Activated effector memory CD4-positive, alpha-beta T cell treated with Interleukin-2 at 50 U/mL for 16 hours (primary cell): ENCODE data around the gene OSBPL5.
A peak's percentile ranks its signal among the peaks of the same experiment; 100 is the strongest.

Experiments
- DNase-seq: peaks from one replicate; pipeline ENCODE4 v3.0.0-alpha.2; 2020

OSBPL5 gene

GRCh38 chr11:3049430-3050243 lies 115.5 kb downstream of the OSBPL5 start:
- peak; percentile 75 for DNase-seq

GRCh38 chr11:3047637-3048036 lies 117.5 kb downstream of the OSBPL5 start:
- DNase-seq, result no peak

DNA sequence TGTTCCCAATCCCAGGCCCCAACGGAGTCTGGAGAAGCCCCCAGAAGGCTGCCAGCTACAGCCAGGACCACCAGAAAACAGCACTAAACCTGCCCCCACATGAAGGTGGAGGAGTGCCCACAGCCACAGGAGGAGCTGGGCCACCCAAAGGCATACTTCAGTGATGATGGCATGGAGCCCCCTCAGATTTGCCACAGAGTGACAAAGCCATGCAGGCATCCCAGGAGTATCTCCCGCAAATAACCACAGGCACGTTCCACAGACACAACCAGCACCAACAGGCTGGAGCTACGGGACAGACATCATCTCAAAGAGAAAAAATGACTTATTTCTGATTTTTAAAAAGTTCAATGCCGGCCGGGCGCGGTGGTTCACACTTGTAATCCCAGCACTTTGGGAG lies 118.5 kb downstream of the OSBPL5 start:
- DNase-seq, result no peak

DNA sequence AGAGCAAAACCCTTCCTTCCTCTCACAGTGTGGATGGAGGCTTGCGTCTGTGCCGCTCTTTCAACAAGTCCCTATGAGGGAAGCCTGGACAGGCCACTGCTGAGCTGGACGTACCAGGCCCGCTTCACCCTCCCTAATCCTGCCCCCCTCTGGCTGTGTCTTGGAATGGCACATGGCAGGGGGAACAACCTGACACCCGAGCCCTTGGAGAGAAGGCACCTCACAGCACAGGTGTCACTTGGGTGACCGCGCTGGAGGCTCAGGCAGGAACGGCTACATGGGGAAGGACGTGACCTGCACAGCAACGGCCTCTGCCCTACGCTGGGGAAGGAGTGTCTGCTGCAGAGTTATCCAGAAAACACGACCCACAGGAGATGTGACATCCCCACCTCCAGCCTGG lies 118.9 kb downstream of the OSBPL5 start:
- DNase-seq, result no peak

GRCh38 chr11:3044915-3045314 lies 120.2 kb downstream of the OSBPL5 start:
- DNase-seq, result no peak

GRCh38 chr11:3044004-3044403 lies 121.1 kb downstream of the OSBPL5 start:
- DNase-seq, result no peak

DNA sequence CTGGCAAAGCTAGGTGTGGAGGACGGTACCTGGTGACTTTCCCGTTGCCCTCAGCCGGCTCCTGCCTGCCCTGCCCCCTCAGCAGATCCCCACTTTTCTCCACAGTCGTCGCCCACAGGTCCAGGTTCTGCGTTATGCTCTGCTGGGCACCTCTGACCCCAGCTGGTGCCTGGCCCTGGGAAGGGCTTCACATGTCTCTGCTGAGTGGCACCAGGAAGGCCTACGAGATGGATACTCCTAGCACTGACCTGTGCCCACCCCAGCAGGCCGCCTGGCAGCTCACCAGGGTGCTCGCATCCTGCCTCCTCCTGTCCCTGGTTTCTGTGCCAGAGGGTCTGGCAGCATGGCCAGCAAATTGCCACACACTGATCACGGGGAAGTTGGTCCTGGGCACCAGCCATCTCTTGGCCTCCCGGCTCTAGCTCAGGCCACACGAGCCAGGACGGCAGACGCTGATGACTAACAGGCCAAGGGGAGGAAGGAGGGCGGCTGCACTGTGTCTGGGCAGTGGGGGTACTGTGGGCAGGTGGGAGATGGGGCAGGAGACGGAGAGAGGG lies 121.7 kb downstream of the OSBPL5 start:
- DNase-seq, result no peak

- DNase-seq, result no peak
Observed at GRCh38 chr11:3042496-3043314, 122.4 kb downstream of the OSBPL5 start.

DNA sequence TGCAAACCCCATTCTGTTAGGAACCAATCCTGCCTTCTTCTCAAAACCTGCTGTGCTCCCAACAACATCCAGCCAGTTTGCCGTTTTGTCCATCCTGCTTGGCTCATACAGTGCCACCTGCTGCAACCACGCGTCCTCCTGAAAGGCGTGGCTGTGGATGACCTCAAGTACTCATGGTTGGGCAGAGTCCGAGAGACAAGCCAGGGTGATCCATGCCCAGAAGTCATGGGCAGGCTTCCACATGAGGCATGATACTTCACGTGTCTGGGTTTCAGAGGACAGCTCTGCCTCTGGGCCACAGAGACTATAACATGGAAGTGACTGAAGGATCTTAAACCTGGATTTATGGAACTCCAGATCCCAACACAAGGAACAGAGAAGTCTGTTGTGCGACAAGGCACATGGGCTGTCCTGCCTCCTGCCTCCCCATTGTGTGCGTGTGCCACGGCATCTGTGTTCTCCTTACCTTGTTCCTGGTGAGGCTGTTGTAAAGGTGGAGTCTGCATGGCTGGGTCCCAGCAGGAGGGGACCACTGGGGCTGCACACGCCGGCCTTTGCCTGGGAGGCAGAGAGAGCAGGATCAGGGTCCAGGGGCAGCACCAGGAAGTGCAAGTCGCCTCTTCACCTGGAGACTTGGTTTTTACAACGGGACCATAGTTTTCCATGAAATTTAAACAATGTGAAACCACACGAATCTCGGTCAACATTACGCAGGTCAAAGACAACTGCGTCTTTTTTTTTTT lies 123.2 kb downstream of the OSBPL5 start:
- DNase-seq, result no peak

DNA sequence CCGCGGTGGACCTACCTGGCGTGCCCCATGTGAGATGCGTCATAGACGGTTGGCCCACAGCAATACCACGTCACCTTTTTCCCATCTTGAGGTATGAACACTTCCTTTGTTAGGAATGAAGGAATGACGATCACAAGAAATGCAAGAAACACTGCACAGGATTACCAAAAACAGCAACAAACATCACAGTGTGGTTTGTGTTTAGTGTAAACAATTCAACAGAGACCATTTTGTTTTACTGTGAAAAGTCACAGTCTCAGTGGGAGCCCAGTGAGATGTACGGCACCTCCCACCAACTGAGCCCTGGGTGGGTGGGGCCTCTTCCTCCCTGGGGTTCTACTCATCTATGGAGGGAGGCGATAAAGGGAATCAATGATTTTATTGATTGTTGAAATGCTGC lies 124.2 kb downstream of the OSBPL5 start:
- no peak for DNase-seq

GRCh38 chr11:3037945-3038271 lies 127.2 kb downstream of the OSBPL5 start:
- DNase-seq, result no peak
